ENCODE results near the gene ADAM12. TPM values are rescaled to one million over a fixed set of nuclear protein-coding genes. Genes with fewer than 3 reads are reported as not detected.
A peak's percentile ranks its signal among the peaks of the same experiment; 100 is the strongest.

The ADAM12 gene
- total and polyA plus RNA-seq, 9 of the 15 experiments (the other 6 are each of a cell fraction or from before 2014, with no cell fraction given): not detected

DNA sequence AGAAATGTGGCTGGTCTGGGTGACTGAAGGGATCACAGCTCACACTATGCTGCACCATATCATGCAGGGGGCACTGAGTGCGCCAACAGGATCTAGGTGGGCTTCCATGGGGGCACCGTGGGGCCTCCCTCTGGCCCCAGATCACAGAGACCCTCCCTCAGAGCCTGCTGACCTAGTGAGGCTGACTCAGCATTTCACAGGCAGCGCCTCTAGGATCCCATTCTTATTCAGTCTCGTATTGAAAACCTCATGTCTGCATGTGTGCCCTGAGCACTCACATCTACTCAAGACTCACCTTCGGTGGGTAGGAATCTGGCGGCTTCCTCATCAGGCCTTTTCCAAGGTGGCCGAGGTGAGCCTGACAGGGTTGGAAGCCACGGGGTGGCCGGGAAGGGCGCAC lies 350.3 kb downstream of the ADAM12 start:
- FAIRE-seq: no peak

DNA sequence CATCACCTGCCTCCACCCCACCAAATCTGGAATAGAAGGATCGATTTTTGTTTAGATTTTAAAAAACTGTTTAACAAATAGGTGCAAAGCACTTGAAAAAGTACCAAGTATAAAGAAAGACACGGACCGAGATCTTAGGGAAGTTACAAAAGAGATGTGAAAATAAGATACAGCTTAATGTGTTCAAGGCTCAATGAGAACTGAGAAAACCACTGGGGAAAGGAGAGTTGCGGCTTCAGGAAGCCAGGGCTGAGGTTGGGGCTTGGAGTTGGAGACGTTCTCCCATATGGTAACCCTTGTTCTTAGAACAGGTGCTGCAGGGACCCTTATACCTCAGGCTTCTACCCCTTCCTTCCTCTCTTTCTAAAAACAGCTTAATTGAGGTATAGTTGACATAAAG lies 351.8 kb downstream of the ADAM12 start:
- H3K9me1 ChIP-seq (ENCODE audit: control insufficient read depth, insufficient read depth, low read length): no peaks in the 10 kb centered on the region
- POLR2A ChIA-PET: no interaction called here
- no peak for FAIRE-seq

More for the DNA sequence above, 350.3 kb downstream of the ADAM12 start:
- DNase-seq (ENCODE audit: extremely low read depth in 1 of 4, low spot score in 3 of 4) (no peak), ATAC-seq (no peak)
- intact Hi-C loops (cut with micrococcal nuclease): no loop called here
- H3K36me3 ChIP-seq (ENCODE audit: control insufficient read depth, insufficient read depth, low read length): no peaks in the 10 kb centered on the region
- peaks cover 3 to 20% of the 10 kb centered on the region in 2 experiments; a peak in 2 of 5 replicates for H3K27me3 ChIP-seq (ENCODE audit: control insufficient read depth in 2 of 2, insufficient read depth in 2 of 2, low read length in 2 of 2)
- H3K4me2 ChIP-seq (ENCODE audit: insufficient read depth, low read length): no peak overlapping the region
- H3K4me1 ChIP-seq (replicated peaks in 1 of 2; ENCODE audit: control insufficient read depth in 2 of 2, insufficient read depth in 2 of 2, low read length in 2 of 2): no peaks in the 10 kb centered on the region
- H3K79me2 ChIP-seq (ENCODE audit: control insufficient read depth, insufficient read depth, low read length): no peaks in the 10 kb centered on the region
- POLR2A ChIA-PET: no interaction called here
- no peak overlapping the region for H2AFZ ChIP-seq (ENCODE audit: low read depth, low read length)
- H3K4me3 ChIP-seq: no peak overlapping the region
- no peak overlapping the region for H3K9ac ChIP-seq (ENCODE audit: insufficient read depth in 1 of 2, low read depth in 2 of 2, low read length in 2 of 2)
- H3K9me1 ChIP-seq (ENCODE audit: control insufficient read depth, insufficient read depth, low read length): no peaks in the 10 kb centered on the region
- BruUV-seq (replicated peaks): no TSS peak
- H3K9me3 ChIP-seq (replicated peaks; ENCODE audit: control insufficient read depth, insufficient read depth, low read depth, low read length): no peaks in the 10 kb centered on the region
- H4K20me1 ChIP-seq (replicated peaks; ENCODE audit: control insufficient read depth, insufficient read depth, low read length): no peaks in the 10 kb centered on the region
- CTCF ChIA-PET (ENCODE audit: low intra/inter-chr PET ratio): no interaction called here
- 3% methylated on average over 10 of the region's 10 CpGs for WGBS (ENCODE audit: insufficient coverage, low coverage, missing lambda C conversion rate)
- no peak overlapping the region for H3K27ac ChIP-seq (ENCODE audit: extremely low read depth, low read depth, low read length)
- in situ Hi-C loops (cut with MboI): no loop called here
- no peak for TF ChIP-seq ZNF583 (CRISPR knock-in tag; IDR thresholded peaks at IDR 0.05)
- TF ChIP-seq MAFK (IDR thresholded peaks at IDR 0.05; ENCODE audit: low read length): peak; percentile 43; the same call in 1 of the 2 replicates
- TF ChIP-seq C11orf30 (IDR thresholded peaks at IDR 0.05; ENCODE audit: low read depth): peak; percentile 73
- TF ChIP-seq FOXM1 (IDR thresholded peaks at IDR 0.05; ENCODE audit: low read depth): no peak
- TF ChIP-seq FOXM1 (CRISPR knock-in tag; IDR thresholded peaks at IDR 0.05; ENCODE audit: low read depth): no peak
- peak; percentile 81 for TF ChIP-seq ZNF316 (IDR thresholded peaks at IDR 0.05)
- peak; percentile 59 for TF ChIP-seq MAFG (tag; conservative IDR thresholded peaks at IDR 0.05)
- peak; percentile 33 for TF ChIP-seq MAFF (IDR thresholded peaks at IDR 0.05; ENCODE audit: low read length)

More for the DNA sequence above, 351.8 kb downstream of the ADAM12 start:
- intact Hi-C loops (cut with micrococcal nuclease): no loop called here
- H3K27me3 ChIP-seq (ENCODE audit: control insufficient read depth in 2 of 2, insufficient read depth in 2 of 2, low read length in 2 of 2): peaks cover 0 to 10% of the 10 kb centered on the region in 2 experiments; a peak in 2 of 5 replicates
- no peak overlapping the region for H2AFZ ChIP-seq (ENCODE audit: low read depth, low read length)
- H3K4me1 ChIP-seq (replicated peaks in 1 of 2; ENCODE audit: control insufficient read depth in 2 of 2, insufficient read depth in 2 of 2, low read length in 2 of 2): no peaks in the 10 kb centered on the region
- H3K9ac ChIP-seq (ENCODE audit: insufficient read depth in 1 of 2, low read depth in 2 of 2, low read length in 2 of 2): no peak overlapping the region
- no TSS peak for BruUV-seq (replicated peaks)
- H3K27ac ChIP-seq (ENCODE audit: extremely low read depth, low read depth, low read length): no peak overlapping the region
- CTCF ChIA-PET (ENCODE audit: low intra/inter-chr PET ratio): no interaction called here
- no peak for TF ChIP-seq HBP1 (CRISPR knock-in tag; IDR thresholded peaks at IDR 0.05)
- TF ChIP-seq ILK (tag; IDR thresholded peaks at IDR 0.05; ENCODE audit: borderline replicate concordance, low read depth): no peak
- TF ChIP-seq, protein P1, sequence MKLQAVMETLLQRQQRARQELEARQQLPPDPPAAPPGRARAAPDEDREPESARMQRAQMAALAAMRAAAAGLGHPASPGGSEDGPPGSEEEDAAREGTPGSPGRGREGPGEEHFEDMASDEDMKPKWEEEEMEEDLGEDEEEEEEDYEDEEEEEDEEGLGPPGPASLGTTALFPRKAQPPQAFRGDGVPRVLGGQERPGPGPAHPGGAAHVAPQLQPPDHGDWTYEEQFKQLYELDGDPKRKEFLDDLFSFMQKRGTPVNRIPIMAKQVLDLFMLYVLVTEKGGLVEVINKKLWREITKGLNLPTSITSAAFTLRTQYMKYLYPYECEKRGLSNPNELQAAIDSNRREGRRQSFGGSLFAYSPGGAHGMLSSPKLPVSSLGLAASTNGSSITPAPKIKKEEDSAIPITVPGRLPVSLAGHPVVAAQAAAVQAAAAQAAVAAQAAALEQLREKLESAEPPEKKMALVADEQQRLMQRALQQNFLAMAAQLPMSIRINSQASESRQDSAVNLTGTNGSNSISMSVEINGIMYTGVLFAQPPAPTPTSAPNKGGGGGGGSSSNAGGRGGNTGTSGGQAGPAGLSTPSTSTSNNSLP (IDR thresholded peaks at IDR 0.05; ENCODE audit: borderline replicate concordance, low read depth, low read length): no peak
- TF ChIP-seq SMARCB1 (IDR thresholded peaks at IDR 0.05; ENCODE audit: insufficient read length, low read depth): no peak
- TF ChIP-seq ZNF431 (CRISPR knock-in tag; IDR thresholded peaks at IDR 0.05): no peak
- TF ChIP-seq GTF2F1 (IDR thresholded peaks at IDR 0.05; ENCODE audit: low read depth, low read length): no peak
- TF ChIP-seq SMAD3 (CRISPR knock-in tag; conservative IDR thresholded peaks at IDR 0.05): no peak
- TF ChIP-seq ZNF184 (CRISPR knock-in tag; IDR thresholded peaks at IDR 0.05): no peak
- no peak for TF ChIP-seq ZZZ3 (IDR thresholded peaks at IDR 0.05)
- no peaks in the 10 kb centered on the region for H3K9me3 ChIP-seq (replicated peaks; ENCODE audit: control insufficient read depth, insufficient read depth, low read depth, low read length)
- WGBS (ENCODE audit: insufficient coverage, low coverage, missing lambda C conversion rate): 0% methylated on average over 5 of the region's 5 CpGs
- no peaks in the 10 kb centered on the region for H3K36me3 ChIP-seq (ENCODE audit: control insufficient read depth, insufficient read depth, low read length)
- H3K4me3 ChIP-seq: no peak overlapping the region
- ATAC-seq: no peak
- in situ Hi-C loops (cut with MboI): no loop called here
- H3K79me2 ChIP-seq (ENCODE audit: control insufficient read depth, insufficient read depth, low read length): no peaks in the 10 kb centered on the region
- no peak overlapping the region for H3K4me2 ChIP-seq (ENCODE audit: insufficient read depth, low read length)
- DNase-seq (ENCODE audit: extremely low read depth in 1 of 4, low spot score in 3 of 4): no peak
- no peaks in the 10 kb centered on the region for H4K20me1 ChIP-seq (replicated peaks; ENCODE audit: control insufficient read depth, insufficient read depth, low read length)

Data from K562 (cell line).